Measurements from ENCODE around the gene INTS6.
"Not testable (repeated sequence)": the region's sequence is repeated elsewhere in the genome, so short reads cannot be mapped to it uniquely, and the experiment has no call there.

INTS6 gene

DNA sequence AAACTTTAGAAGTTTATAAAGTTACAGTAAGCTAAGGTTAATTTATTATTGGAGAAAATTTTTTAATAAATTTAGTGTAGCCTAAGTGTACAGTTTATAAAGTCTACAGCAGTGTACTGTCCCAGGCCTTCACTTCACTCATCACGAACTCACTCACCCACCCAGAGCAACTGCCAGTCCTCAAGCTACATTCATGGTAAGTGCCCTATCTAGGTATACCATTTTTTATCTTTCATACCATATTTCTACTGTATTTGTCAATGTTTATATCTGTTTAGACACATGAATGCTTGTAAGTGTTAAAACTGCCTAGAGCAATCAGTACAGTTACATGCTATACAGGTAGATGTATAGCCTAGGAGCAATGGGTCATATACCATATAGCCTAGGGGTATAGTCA, 12.5 kb downstream of the INTS6 start:
- Mint-ChIP-seq H3K4me3 (no peak overlapping the region), H3K4me1 (peaks cover 3% of the 10 kb centered on the region), H3K9me3 (no peaks in the 10 kb centered on the region), H3K36me3 (no peaks in the 10 kb centered on the region), H3K27ac (no peak overlapping the region), H3K27me3 (no peaks in the 10 kb centered on the region)
- DNase-seq (ENCODE audit: low spot score in 2 of 2) (no peak), ATAC-seq (ENCODE audit: low read depth) (no peak)

DNA sequence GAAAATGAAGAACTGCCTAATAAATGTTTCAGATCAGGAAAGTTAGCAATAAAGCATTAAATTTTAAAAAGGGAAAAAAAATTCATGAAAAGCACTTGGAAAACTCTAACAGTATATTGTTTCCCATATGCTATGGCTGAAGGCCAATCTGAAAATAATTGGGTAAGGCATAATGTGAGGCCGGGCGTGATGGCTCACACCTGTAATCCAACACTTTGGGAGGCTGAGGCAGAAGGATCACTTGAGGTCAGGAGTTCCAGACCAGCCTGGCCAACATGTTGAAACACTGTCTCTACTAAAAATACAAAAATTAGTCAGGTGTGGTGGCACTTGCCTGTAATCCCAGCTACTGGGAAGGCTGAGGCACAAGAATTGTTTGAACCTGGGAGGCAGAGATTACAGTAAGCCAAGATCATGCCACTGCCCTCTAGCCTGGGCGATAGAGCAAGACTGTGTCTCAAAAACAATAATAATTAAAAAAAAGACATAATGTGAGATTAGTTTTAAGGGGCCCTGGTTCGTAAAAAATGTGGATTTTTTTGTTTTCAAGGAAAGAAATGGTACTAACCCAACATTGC, 15.2 kb downstream of the INTS6 start:
- Mint-ChIP-seq H3K27ac (no peak overlapping the region), H3K36me3 (no peaks in the 10 kb centered on the region), H3K27me3 (no peaks in the 10 kb centered on the region), H3K4me1 (peaks cover 3% of the 10 kb centered on the region), H3K9me3 (no peaks in the 10 kb centered on the region), H3K4me3 (no peak overlapping the region)
- DNase-seq (ENCODE audit: low spot score in 2 of 2) (no peak), ATAC-seq (ENCODE audit: low read depth) (no peak)

DNA sequence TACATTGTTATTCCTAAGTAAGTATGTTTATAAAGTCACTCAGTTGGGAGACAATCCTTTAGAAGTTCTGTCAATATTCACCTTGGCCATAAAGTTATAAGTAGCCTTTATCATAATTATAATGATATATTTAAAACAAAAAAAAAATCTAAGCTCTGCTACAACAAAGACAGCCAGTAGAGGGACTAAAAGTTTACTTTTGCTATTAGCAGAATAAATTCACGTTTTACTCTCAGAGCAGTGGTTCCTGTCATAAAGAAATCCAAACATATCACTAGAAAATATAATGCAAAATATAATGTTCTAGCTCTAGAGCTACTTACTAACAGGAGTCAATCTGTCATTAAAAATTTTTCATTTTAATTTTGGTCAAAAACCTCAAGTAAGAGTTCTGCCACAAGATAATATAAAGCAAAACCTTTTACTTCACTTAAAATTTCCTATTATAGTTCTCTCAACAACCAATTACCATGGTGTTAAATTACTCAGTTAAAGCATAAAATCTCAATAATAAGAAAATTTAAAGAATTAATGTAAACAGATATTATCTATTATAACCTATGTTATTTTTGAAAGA, 17.7 kb downstream of the INTS6 start:
- Mint-ChIP-seq H3K27me3 (no peaks in the 10 kb centered on the region), H3K36me3 (no peaks in the 10 kb centered on the region), H3K4me3 (no peak overlapping the region), H3K9me3 (no peaks in the 10 kb centered on the region), H3K4me1 (peaks cover 3% of the 10 kb centered on the region), H3K27ac (no peak overlapping the region)
- ATAC-seq (ENCODE audit: low read depth) (peak; percentile 35), DNase-seq (ENCODE audit: low spot score in 2 of 2) (peak in 1 of 2 donors; percentile 29)

DNA sequence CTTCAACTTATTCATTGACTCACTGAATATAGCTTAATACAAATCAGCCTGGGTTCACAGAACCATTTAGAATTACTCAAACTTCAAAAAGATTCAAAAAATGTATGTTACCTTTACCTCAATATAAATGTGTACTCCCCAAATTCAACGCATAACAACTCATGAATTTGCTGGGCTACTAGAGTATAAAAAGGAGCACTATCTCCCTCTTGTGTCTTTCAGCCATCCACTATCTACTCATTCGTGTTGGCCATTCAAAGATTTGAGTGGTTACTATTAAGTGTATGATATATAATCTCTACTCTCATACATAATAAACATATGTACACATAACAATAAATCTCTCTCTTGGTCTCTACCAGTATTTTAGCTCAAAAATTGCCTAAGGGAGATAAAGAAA, 20.3 kb downstream of the INTS6 start:
- Mint-ChIP-seq H3K4me3 (no peak overlapping the region), H3K27ac (no peak overlapping the region), H3K9me3 (no peaks in the 10 kb centered on the region), H3K27me3 (no peaks in the 10 kb centered on the region), H3K4me1 (peaks cover 6% of the 10 kb centered on the region), H3K36me3 (no peaks in the 10 kb centered on the region)
- ATAC-seq (ENCODE audit: low read depth) (no peak), DNase-seq (ENCODE audit: low spot score in 2 of 2) (no peak)

DNA sequence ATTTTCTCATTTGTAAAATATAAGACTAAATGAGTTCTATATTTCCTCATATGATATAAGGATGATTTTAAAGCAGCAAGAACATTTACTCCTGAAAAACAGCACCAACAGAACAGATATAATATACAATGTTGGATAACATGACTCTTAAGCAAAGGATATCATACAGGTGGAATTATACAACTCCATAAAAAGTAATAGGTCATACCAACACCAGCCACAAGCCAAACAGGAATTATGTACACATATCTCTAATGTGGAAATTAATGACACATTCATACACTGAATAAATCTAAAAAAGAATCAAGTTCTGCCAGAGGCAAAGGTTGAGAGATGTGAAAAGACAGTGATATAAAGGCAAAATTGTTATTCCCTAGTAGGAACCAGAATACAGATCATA, 25.9 kb downstream of the INTS6 start:
- ATAC-seq (ENCODE audit: low read depth) = no peak
- Mint-ChIP-seq H3K27me3 (no peaks in the 10 kb centered on the region), H3K36me3 (peaks cover 8% of the 10 kb centered on the region), H3K4me1 (peaks cover 24% of the 10 kb centered on the region), H3K27ac (no peak overlapping the region), H3K9me3 (no peaks in the 10 kb centered on the region), H3K4me3 (no peak overlapping the region)
- DNase-seq (ENCODE audit: low spot score in 2 of 2) = no peak

DNA sequence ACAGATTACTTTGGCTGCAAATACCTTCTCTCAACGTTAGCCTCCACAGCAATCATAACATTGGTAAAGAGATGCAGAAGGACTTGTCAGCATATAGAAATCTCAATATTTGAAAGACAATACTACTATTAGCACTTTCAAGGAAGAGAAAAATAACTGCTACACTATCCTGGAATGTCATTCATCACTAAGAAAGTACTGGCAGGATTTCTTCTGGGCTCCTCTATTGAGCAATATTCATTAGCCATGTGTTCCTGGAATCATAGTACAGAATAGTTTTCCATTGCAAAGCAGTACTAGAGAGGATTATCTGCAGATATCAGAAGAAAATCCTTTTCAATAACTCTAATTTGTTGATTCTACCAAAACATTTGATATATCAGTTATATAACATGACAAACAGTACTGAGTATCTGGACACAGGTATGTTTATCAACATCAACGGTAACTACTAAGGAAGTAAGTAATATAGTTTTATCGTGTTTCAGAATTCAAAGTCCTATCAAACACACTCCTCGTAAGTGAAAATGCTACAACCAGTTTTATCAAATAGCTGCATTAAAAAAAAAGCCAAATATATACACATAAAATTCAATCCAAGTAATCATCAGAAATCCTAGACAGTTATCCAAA, 27.3 kb downstream of the INTS6 start:
- H3K27me3 Mint-ChIP-seq = no peaks in the 10 kb centered on the region
- H3K4me3 Mint-ChIP-seq = no peak overlapping the region
- DNase-seq (ENCODE audit: low spot score in 2 of 2) = no peak
- H3K27ac Mint-ChIP-seq = no peak overlapping the region
- H3K4me1 Mint-ChIP-seq = peaks cover 28% of the 10 kb centered on the region
- no peaks in the 10 kb centered on the region for H3K9me3 Mint-ChIP-seq
- no peak for ATAC-seq (ENCODE audit: low read depth)
- H3K36me3 Mint-ChIP-seq = peaks cover 8% of the 10 kb centered on the region

DNA sequence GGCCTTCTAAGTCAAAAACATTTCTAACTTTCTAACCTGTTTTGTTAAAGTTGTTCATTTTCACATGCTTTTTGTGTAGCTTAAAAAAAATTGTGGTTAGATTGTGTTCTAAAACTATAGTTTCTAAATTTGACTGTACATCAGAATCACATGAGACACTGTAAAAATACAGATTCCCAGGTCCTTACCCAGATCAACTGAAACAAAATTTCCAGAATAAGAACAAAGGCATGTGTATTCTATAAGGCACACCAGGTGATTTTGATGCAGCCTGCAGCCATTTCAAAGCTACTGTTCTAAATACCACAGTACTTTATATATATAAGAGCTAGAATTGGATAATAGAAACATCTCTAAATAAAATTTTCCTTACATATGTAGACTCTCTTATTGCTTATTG, 29.1 kb downstream of the INTS6 start:
- DNase-seq (ENCODE audit: low spot score in 2 of 2) = no peak
- no peaks in the 10 kb centered on the region for H3K27me3 Mint-ChIP-seq
- ATAC-seq (ENCODE audit: low read depth) = no peak
- peaks cover 8% of the 10 kb centered on the region for H3K36me3 Mint-ChIP-seq
- H3K27ac Mint-ChIP-seq = no peak overlapping the region
- H3K4me1 Mint-ChIP-seq = peaks cover 37% of the 10 kb centered on the region
- no peaks in the 10 kb centered on the region for H3K9me3 Mint-ChIP-seq
- no peak overlapping the region for H3K4me3 Mint-ChIP-seq

DNA sequence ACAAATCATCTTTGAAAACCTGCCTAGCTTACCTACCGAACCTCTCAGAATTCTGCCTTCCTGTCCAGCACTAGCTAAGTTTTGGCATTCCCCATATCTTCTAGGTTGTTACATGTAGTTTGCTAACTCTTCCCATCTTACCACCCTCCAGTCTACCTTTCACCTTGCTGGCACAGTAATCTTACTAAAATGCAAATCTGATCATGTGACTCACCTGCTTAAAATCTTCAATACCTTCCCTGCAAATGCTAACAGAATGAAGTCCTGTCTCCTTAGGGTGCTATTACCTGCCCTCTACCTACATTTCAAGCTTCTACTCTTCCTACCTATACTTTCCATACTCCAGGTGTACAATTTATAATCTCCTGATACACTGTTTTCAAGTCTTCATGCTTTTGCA, 30.4 kb downstream of the INTS6 start:
- H3K9me3 Mint-ChIP-seq = no peaks in the 10 kb centered on the region
- ATAC-seq (ENCODE audit: low read depth) (no peak), DNase-seq (ENCODE audit: low spot score in 2 of 2) (no peak)
- H3K27me3 Mint-ChIP-seq = no peaks in the 10 kb centered on the region
- no peak overlapping the region for H3K4me3 Mint-ChIP-seq
- H3K36me3 Mint-ChIP-seq = peaks cover 11% of the 10 kb centered on the region
- H3K4me1 Mint-ChIP-seq = peaks cover 35% of the 10 kb centered on the region
- peak overlapping the region; percentile 5 for H3K27ac Mint-ChIP-seq

DNA sequence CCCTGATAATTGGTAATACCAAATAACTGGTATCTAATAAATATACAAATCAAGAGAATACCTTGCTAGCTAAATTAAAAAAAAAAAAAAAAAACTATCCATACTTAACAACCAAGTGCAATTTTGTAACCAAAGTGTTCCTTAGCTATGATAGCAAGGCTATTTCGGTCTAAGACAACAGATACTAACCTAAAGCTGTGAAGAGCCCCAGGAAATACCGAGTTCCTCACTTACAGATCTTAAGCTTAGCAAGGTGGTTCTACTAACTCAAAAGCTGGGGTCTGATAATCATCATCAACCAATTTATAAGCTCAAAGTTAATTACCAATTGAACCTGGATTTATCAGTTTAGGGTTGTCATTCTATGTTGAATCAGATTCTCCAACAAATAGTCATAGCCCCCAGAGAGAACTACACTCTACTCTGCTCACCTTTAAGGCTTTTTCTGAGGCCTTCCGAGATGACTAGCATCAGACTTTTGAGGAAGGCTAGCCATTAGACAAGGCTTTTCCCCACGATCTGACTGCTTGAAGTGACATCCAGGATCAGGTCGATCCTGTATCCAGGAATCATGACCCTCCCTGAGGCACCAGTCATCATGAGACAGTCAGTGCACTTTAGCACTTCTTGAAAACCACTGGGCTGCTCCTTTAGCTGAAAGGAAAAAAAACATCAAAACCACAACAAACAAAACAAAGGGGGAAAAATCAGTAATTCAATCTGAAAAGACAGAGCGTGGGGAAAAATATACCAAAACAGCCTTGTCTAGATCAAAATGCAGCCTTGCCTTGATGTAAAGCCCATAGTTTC, 31.9 kb downstream of the INTS6 start:
- peaks cover 41% of the 10 kb centered on the region for H3K4me1 Mint-ChIP-seq
- peaks cover 1% of the 10 kb centered on the region for H3K9me3 Mint-ChIP-seq
- H3K36me3 Mint-ChIP-seq = peaks cover 15% of the 10 kb centered on the region
- peak overlapping the region; percentile 65 for H3K27ac Mint-ChIP-seq
- no peak for DNase-seq (ENCODE audit: low spot score in 2 of 2)
- peak overlapping the region; percentile 32 for H3K4me3 Mint-ChIP-seq
- H3K27me3 Mint-ChIP-seq = no peaks in the 10 kb centered on the region
- ATAC-seq (ENCODE audit: low read depth) = no peak

DNA sequence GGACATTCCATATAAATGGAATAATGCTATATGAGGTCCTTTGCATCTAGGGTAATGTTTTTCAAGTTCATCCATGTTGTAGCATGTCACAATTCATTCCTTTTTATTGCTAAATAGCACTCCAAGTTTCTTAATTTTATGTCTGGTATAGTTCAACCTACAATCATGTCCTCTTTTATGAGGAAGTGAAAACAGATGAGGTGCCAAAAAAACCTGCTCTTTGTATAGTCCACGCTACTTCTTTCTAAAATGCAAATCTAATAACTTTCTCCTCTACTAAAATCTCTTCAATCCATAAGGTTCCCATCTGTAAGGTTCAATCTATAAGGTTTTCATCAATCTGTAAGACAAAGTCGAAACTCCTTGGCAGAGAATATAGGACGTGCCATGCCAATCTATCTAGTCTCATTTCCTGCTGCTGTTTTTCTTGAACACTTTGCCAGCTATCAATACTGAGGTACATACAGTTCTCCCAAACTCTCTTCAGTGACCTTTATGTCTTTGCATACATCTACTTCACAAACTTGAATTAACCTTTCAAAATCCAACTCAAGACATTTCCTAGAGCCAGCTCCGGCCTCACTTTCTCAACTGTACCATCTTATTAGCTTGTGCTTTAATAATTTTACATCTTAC, 33.7 kb downstream of the INTS6 start:
- ATAC-seq (ENCODE audit: low read depth) = peak; percentile 88
- H3K27me3 Mint-ChIP-seq = no peaks in the 10 kb centered on the region
- H3K4me3 Mint-ChIP-seq = peak overlapping the region; percentile 71
- H3K27ac Mint-ChIP-seq = peak overlapping the region; percentile 54
- peaks cover 21% of the 10 kb centered on the region for H3K36me3 Mint-ChIP-seq
- H3K4me1 Mint-ChIP-seq = peaks cover 42% of the 10 kb centered on the region
- DNase-seq (ENCODE audit: low spot score in 2 of 2) = peak in 1 of 2 donors; percentile 11
- H3K9me3 Mint-ChIP-seq = peaks cover 4% of the 10 kb centered on the region

DNA sequence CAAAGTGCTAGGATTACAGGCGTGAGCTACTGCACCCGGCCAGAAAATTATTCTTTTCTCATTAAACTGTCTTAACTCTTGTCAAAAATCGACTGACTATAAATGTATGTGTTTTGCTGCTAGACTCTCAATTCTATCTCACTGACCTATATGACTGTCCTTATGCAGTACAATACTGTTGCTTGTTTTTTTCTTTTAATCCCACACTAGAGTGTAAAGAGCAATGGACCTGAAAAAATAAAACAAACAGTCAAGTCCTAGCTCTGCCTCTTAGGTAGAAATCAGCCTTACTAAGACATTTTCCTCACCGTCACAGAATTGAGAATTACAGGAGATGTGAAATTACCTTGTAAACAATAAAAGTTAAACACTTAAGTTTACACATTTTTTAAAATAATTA, 35.1 kb downstream of the INTS6 start:
- Mint-ChIP-seq H3K36me3 (peaks cover 24% of the 10 kb centered on the region), H3K4me3 (no peak overlapping the region), H3K9me3 (peaks cover 4% of the 10 kb centered on the region), H3K27ac (no peak overlapping the region), H3K27me3 (no peaks in the 10 kb centered on the region), H3K4me1 (peaks cover 46% of the 10 kb centered on the region)
- ATAC-seq (ENCODE audit: low read depth) (no peak), DNase-seq (ENCODE audit: low spot score in 2 of 2) (no peak)

DNA sequence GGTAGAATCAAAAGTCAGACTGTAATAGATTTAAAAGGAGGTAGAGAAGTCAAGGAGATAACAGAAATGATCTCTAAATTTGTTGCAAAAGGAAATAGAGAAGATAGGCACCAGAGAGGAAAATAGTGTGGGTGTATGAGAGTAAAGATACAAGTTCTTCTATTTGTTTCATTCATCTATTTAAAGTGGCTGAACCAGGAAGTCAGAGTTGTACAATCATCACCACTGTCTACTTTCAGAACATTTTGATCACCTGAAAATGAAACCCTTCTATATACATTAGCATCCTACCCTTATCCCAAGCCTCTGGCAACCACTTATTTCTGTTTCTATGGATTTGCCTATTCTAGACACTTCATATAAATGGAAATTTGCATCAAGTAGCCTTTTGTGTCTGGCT, 36.7 kb downstream of the INTS6 start:
- peak overlapping the region; percentile 11 for H3K27ac Mint-ChIP-seq
- ATAC-seq (ENCODE audit: low read depth) = peak; percentile 23
- peaks cover 22% of the 10 kb centered on the region for H3K36me3 Mint-ChIP-seq
- H3K9me3 Mint-ChIP-seq = peaks cover 4% of the 10 kb centered on the region
- H3K4me3 Mint-ChIP-seq = no peak overlapping the region
- DNase-seq (ENCODE audit: low spot score in 2 of 2) = no peak
- H3K4me1 Mint-ChIP-seq = peaks cover 39% of the 10 kb centered on the region
- H3K27me3 Mint-ChIP-seq = no peaks in the 10 kb centered on the region

DNA sequence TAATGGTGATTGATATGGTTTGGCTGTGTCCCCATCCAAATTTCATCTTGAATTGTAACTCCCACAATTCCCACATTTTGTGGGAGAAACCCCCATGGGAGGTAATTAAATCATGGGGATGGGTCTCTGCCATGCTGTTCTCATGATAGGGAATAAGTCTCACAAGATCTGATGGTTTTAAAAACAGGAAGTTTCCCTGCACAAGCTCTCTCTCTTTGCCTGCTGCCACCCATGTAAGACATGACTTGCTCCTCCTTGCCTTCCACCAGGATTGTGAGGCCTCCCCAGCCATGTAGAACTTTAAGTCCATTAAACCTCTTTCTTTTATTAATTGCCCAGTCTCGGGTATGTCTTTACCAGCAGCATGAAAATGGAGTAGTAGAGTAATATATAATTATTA, 37.5 kb downstream of the INTS6 start:
- peaks cover 25% of the 10 kb centered on the region for H3K36me3 Mint-ChIP-seq
- not testable (repeated sequence) for H3K9me3 Mint-ChIP-seq; DNase-seq (ENCODE audit: low spot score in 2 of 2); ATAC-seq (ENCODE audit: low read depth); H3K4me3 Mint-ChIP-seq; H3K27me3 Mint-ChIP-seq; H3K27ac Mint-ChIP-seq
- peaks cover 37% of the 10 kb centered on the region for H3K4me1 Mint-ChIP-seq

DNA sequence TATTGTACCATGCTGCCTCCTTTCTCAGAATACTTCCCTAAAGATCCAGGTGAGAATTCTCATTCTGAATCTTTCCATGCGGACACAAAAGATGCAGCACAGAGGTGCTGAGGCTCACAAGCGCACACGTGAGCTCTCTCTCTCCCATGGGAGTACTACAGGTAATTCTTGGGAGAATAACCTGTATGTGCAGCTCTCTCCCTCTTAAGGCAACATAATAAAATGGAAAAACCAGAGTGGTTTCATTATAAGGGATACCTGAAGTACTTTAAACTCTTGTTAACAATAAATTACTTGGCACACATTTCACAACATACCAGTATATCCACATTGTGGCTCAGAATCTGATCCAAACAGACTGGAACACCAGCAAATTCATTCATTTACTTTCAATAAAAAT, 40.4 kb downstream of the INTS6 start:
- ATAC-seq (ENCODE audit: low read depth) = no peak
- H3K27ac Mint-ChIP-seq = no peak overlapping the region
- H3K36me3 Mint-ChIP-seq = peaks cover 24% of the 10 kb centered on the region
- H3K4me3 Mint-ChIP-seq = no peak overlapping the region
- DNase-seq (ENCODE audit: low spot score in 2 of 2) = no peak
- peaks cover 24% of the 10 kb centered on the region for H3K4me1 Mint-ChIP-seq
- H3K27me3 Mint-ChIP-seq = no peaks in the 10 kb centered on the region
- peaks cover 4% of the 10 kb centered on the region for H3K9me3 Mint-ChIP-seq

Data from memory B cell (primary cell).